Loucy (cell line): Measurements from ENCODE around the gene MGLL.

ENCODE experiments used
- H2AFZ ChIP-seq: fragments of 200-600 bp; sonication (generic); 2 replicates; pipeline ENCODE4 v1.6.0; 2016; ENCODE audit warnings: antibody characterized with exemption, mild to moderate bottlenecking, low read length, moderate library complexity
- H3F3A ChIP-seq: fragments of 200-600 bp; 2 replicates; pipeline ENCODE4 v1.6.0; 2016; ENCODE audit warnings: antibody characterized with exemption, low read depth, mild to moderate bottlenecking
- H3K27me3 ChIP-seq: fragments of 200-600 bp; sonication (generic); 2 replicates; pipeline ENCODE4 v1.6.1; 2014; ENCODE audit warnings: low read length, mild to moderate bottlenecking; ENCODE audit not compliant: insufficient read depth, poor library complexity, severe bottlenecking
- H3K36me3 ChIP-seq: fragments of 200-600 bp; sonication (generic); 2 replicates; pipeline ENCODE4 v1.6.1; 2016; ENCODE audit warnings: low read length; ENCODE audit not compliant: insufficient read depth
- H3K4me1 ChIP-seq: fragments of 200-600 bp; sonication (generic); 2 replicates; pipeline ENCODE4 v1.5.1; 2014; ENCODE audit warnings: low read length, mild to moderate bottlenecking; ENCODE audit not compliant: insufficient read depth, poor library complexity, severe bottlenecking
- H3K4me2 ChIP-seq: fragments of 200-600 bp; sonication (generic); 2 replicates; pipeline ENCODE4 v1.6.0; 2014; ENCODE audit warnings: antibody characterized with exemption, low read length, low read depth, mild to moderate bottlenecking; ENCODE audit not compliant: poor library complexity, severe bottlenecking
- H3K4me3 ChIP-seq: fragments of 200-600 bp; sonication (generic); 2 replicates; pipeline ENCODE4 v1.5.1; 2014; ENCODE audit warnings: low read length, mild to moderate bottlenecking, mixed read lengths; ENCODE audit not compliant: poor library complexity, severe bottlenecking
- H3K79me2 ChIP-seq: fragments of 200-600 bp; sonication (generic); 2 replicates; pipeline ENCODE4 v1.6.1; 2014; ENCODE audit warnings: low read length; ENCODE audit not compliant: insufficient read depth
- H3K9ac ChIP-seq: fragments of 200-600 bp; sonication (generic); 2 replicates; pipeline ENCODE4 v1.6.0; 2014; ENCODE audit warnings: mild to moderate bottlenecking, low read depth, low read length, moderate library complexity; ENCODE audit not compliant: poor library complexity, severe bottlenecking
- H3K9me2 ChIP-seq: fragments of 200-600 bp; sonication (generic); replicated peaks from 2 replicates; pipeline ENCODE4 v1.6.1; 2016; ENCODE audit warnings: low read depth, low read length, mixed read lengths
- H3K9me3 ChIP-seq: fragments of 200-600 bp; sonication (generic); 2 replicates; pipeline ENCODE4 v1.6.1; 2014; ENCODE audit warnings: mild to moderate bottlenecking, antibody characterized with exemption, low read length, low read depth; ENCODE audit not compliant: insufficient read depth
- H4K20me1 ChIP-seq: fragments of 200-600 bp; sonication (generic); 2 replicates; pipeline ENCODE4 v1.6.0; 2014; ENCODE audit warnings: antibody characterized with exemption, low read length, mild to moderate bottlenecking; ENCODE audit not compliant: insufficient read depth, poor library complexity, severe bottlenecking
- CTCF ChIP-seq: fragments of 200-600 bp; sonication (generic); conservative IDR thresholded peaks from 2 replicates; pipeline ENCODE4 v1.5.1; 2014; ENCODE audit warnings: mild to moderate bottlenecking, antibody characterized with exemption, low read length
- EZH2phosphoT487 ChIP-seq: fragments of 200-600 bp; IDR thresholded peaks from 2 replicates; pipeline ENCODE4 v1.6.1; 2018; ENCODE audit warnings: antibody characterized with exemption, mild to moderate bottlenecking, moderate library complexity, borderline replicate concordance

Gene MGLL

GRCh38 chr3:127666676-127667075 lies 155.6 kb downstream of the MGLL start:
- TF ChIP-seq EZH2phosphoT487 (no peak), CTCF (no peak)
- no peak overlapping the region for H2AFZ ChIP-seq
- peaks cover 6% of the 10 kb centered on the region for H3K79me2 ChIP-seq
- H3K36me3 ChIP-seq = no peaks in the 10 kb centered on the region
- H3K4me3 ChIP-seq = no peak overlapping the region
- peaks cover 4% of the 10 kb centered on the region for H3K4me1 ChIP-seq
- no peaks in the 10 kb centered on the region for H3K9me2 ChIP-seq
- H3K4me2 ChIP-seq = no peak overlapping the region
- no peaks in the 10 kb centered on the region for H3F3A ChIP-seq
- no peaks in the 10 kb centered on the region for H4K20me1 ChIP-seq
- no peak overlapping the region for H3K9ac ChIP-seq
- H3K27me3 ChIP-seq = no peaks in the 10 kb centered on the region
- H3K9me3 ChIP-seq = no peaks in the 10 kb centered on the region

- H3F3A ChIP-seq = no peaks in the 10 kb centered on the region
- H3K9me3 ChIP-seq = no peaks in the 10 kb centered on the region
- H3K27me3 ChIP-seq = no peaks in the 10 kb centered on the region
- no peaks in the 10 kb centered on the region for H3K36me3 ChIP-seq
- H3K79me2 ChIP-seq = no peaks in the 10 kb centered on the region
- H2AFZ ChIP-seq = no peak overlapping the region
- H3K9me2 ChIP-seq = no peaks in the 10 kb centered on the region
- TF ChIP-seq CTCF (no peak), EZH2phosphoT487 (no peak)
- H3K4me3 ChIP-seq = no peak overlapping the region
- H3K4me2 ChIP-seq = no peak overlapping the region
- no peaks in the 10 kb centered on the region for H4K20me1 ChIP-seq
- no peak overlapping the region for H3K9ac ChIP-seq
- no peaks in the 10 kb centered on the region for H3K4me1 ChIP-seq
Measured at GRCh38 chr3:127665586-127665985, 156.7 kb downstream of the MGLL start.

- no peak overlapping the region for H2AFZ ChIP-seq
- no peak for TF ChIP-seq CTCF
- TF ChIP-seq EZH2phosphoT487 = no peak
- no peak overlapping the region for H3K9ac ChIP-seq
- no peaks in the 10 kb centered on the region for H3F3A ChIP-seq
- no peak overlapping the region for H3K4me3 ChIP-seq
- no peaks in the 10 kb centered on the region for H3K79me2 ChIP-seq
- H3K4me2 ChIP-seq = no peak overlapping the region
- H3K27me3 ChIP-seq = no peaks in the 10 kb centered on the region
- H3K9me3 ChIP-seq = no peaks in the 10 kb centered on the region
- H3K4me1 ChIP-seq = no peaks in the 10 kb centered on the region
- no peaks in the 10 kb centered on the region for H4K20me1 ChIP-seq
- H3K9me2 ChIP-seq = no peaks in the 10 kb centered on the region
- no peaks in the 10 kb centered on the region for H3K36me3 ChIP-seq
Measured at GRCh38 chr3:127665165-127665564, 157.2 kb downstream of the MGLL start.
